Parathyroid adenoma (tissue), 2 donors: ENCODE measurements around the gene GARIN5A.
A peak's percentile ranks its signal among the peaks of the same experiment; 100 is the strongest.

Experiments used
- H2AFZ ChIP-seq: fragments of 300-600 bp; sonication (generic); one replicate; pipeline ENCODE4 v1.7.0; 2017; ENCODE audit warnings: antibody characterized with exemption, mild to moderate bottlenecking
- H3K27ac ChIP-seq: fragments of 300-600 bp; sonication (generic); one replicate; pipeline ENCODE4 v1.7.0; 2017
- H3K27me3 ChIP-seq: fragments of 300-600 bp; sonication (generic); one replicate; pipeline ENCODE4 v1.7.0; 2017; ENCODE audit warnings: low read length; ENCODE audit not compliant: control insufficient read depth, insufficient read depth
- H3K36me3 ChIP-seq: fragments of 300-600 bp; sonication (generic); one replicate; pipeline ENCODE4 v1.7.0; 2017; ENCODE audit warnings: low read length; ENCODE audit not compliant: control insufficient read depth, insufficient read depth
- H3K4me1 ChIP-seq: fragments of 300-600 bp; sonication (generic); one replicate; pipeline ENCODE4 v1.7.0; 2017; ENCODE audit warnings: control low read depth
- H3K4me2 ChIP-seq: fragments of 300-600 bp; sonication (generic); one replicate; pipeline ENCODE4 v1.7.0; 2017; ENCODE audit warnings: low read length
- H3K4me3 ChIP-seq: fragments of 300-600 bp; sonication (generic); one replicate; pipeline ENCODE4 v1.7.0; 2017; ENCODE audit warnings: low read depth, low read length
- H3K79me2 ChIP-seq: fragments of 300-600 bp; sonication (generic); one replicate; pipeline ENCODE4 v1.7.0; 2017; ENCODE audit warnings: control low read depth
- H3K9ac ChIP-seq: fragments of 300-600 bp; sonication (generic); one replicate; pipeline ENCODE4 v1.7.0; 2017; ENCODE audit warnings: mild to moderate bottlenecking
- H3K9me3 ChIP-seq: fragments of 300-600 bp; sonication (generic); one replicate; pipeline ENCODE4 v1.7.0; 2017; ENCODE audit warnings: low read length; ENCODE audit not compliant: control insufficient read depth
- TF ChIP-seq, protein P1 (sequence below): fragments of 300-600 bp; sonication (generic); IDR thresholded peaks from one replicate; pipeline ENCODE4 v1.7.0; 2017; ENCODE audit warnings: antibody characterized with exemption, mild to moderate bottlenecking
- donor health status: primary hyperparathyroidism.

The GARIN5A gene

DNA sequence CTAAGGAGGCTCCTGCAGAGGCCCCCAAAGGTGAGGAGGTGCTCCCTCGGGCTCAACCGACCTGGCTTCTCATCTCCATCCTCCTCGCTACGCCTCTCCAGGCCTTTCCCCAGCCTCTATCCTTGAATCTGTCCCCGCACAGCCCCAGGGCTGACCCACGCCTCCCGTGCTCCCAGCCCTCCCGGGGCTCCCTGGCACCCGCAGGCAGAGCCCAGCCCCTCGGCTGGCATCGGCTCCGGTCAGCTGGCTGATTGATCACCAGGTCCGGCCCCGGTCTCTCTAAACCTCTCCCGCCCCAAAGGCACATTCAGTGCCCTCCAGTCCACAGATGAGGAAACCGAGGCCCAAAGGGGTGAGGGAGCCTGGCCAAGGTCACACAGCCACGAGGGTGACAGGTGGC is 41.4 kb downstream of the GARIN5A start:
- TF ChIP-seq, protein P1, sequence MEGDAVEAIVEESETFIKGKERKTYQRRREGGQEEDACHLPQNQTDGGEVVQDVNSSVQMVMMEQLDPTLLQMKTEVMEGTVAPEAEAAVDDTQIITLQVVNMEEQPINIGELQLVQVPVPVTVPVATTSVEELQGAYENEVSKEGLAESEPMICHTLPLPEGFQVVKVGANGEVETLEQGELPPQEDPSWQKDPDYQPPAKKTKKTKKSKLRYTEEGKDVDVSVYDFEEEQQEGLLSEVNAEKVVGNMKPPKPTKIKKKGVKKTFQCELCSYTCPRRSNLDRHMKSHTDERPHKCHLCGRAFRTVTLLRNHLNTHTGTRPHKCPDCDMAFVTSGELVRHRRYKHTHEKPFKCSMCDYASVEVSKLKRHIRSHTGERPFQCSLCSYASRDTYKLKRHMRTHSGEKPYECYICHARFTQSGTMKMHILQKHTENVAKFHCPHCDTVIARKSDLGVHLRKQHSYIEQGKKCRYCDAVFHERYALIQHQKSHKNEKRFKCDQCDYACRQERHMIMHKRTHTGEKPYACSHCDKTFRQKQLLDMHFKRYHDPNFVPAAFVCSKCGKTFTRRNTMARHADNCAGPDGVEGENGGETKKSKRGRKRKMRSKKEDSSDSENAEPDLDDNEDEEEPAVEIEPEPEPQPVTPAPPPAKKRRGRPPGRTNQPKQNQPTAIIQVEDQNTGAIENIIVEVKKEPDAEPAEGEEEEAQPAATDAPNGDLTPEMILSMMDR = no peak
- Histone ChIP-seq H3K4me1 (peaks cover 10% of the 10 kb centered on the region), H3K4me2 (no peak overlapping the region), H3K36me3 (no peaks in the 10 kb centered on the region), H3K27me3 (no peaks in the 10 kb centered on the region), H3K4me3 (no peak overlapping the region), H2AFZ (no peak overlapping the region), H3K9me3 (no peaks in the 10 kb centered on the region), H3K9ac (no peak overlapping the region), H3K27ac (no peak overlapping the region), H3K79me2 (no peaks in the 10 kb centered on the region)

DNA sequence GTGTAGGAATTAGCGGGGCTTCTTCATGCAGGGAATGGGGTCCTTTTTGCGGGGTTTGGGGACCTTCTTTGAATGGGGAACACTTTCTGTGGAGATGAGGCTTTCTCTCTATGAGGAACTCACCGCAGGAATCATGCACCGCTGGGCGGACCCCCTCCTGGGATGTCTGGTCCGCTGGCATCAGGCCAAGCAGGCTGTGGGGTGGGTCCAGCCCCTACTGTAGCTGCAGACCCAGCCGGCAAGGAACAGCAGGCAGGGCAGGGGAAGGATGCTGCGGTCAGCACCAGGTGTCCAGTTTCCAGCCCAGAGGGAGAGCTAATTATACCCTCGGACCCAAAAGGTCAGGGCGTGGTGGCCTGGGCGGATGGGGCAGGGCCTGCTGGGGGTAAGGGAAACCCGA is 42.1 kb downstream of the GARIN5A start:
- TF ChIP-seq, protein P1 = no peak

DNA sequence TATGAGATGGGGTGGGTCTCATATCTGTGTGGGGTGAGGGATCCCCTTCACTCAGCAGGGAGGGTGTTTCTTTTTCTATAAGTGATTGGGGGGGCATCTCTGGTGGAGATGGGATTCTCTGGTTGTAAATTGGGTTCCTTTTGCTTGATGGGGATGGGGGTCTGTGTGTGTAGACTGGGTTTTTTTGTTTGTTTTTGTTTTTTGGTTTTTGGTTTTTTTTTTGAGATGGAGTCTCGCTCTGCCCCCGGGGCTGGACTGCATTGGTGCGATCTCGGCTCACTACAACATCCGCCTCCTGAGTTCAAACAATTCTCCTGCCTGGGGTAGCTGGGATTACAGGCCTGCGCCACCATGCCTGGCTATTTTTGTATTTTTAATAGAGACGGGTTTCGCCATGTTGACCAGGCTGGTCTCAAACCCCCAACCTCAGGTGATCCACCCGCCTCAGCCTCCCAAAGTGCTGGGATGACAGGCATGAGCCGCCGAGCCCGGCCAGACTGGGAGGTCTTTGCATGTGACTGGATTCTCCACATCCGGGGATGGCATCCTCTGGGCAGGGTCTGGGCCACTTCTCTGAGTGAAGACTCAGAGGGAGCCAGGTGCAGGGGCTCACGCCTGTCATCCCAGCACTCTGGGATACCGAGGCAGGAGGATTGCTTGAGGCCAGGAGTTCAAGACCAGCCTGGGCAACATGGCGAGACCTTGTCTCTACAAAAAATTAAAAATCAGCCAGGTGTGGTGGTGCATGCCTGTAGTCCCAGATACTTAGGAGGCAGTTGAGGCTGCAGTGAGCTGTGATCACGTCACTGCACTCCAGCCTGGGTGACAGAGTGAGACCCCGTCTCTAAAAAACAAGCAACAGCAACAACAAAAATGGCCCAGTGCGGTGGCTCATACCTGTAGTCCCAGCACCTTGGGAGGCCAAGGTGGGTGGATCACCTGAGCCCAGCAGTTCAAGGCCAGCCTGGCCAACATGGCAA is 43.2 kb downstream of the GARIN5A start:
- TF ChIP-seq, protein P1 = no peak

More for the DNA sequence above, 42.1 kb downstream of the GARIN5A start:
- Histone ChIP-seq H3K27ac (no peak overlapping the region), H3K9me3 (no peaks in the 10 kb centered on the region), H3K4me2 (peak overlapping the region; percentile 50), H3K36me3 (no peaks in the 10 kb centered on the region), H3K27me3 (no peaks in the 10 kb centered on the region), H3K9ac (no peak overlapping the region), H3K4me3 (no peak overlapping the region), H2AFZ (peak overlapping the region; percentile 2), H3K4me1 (peaks cover 10% of the 10 kb centered on the region), H3K79me2 (no peaks in the 10 kb centered on the region)

DNA sequence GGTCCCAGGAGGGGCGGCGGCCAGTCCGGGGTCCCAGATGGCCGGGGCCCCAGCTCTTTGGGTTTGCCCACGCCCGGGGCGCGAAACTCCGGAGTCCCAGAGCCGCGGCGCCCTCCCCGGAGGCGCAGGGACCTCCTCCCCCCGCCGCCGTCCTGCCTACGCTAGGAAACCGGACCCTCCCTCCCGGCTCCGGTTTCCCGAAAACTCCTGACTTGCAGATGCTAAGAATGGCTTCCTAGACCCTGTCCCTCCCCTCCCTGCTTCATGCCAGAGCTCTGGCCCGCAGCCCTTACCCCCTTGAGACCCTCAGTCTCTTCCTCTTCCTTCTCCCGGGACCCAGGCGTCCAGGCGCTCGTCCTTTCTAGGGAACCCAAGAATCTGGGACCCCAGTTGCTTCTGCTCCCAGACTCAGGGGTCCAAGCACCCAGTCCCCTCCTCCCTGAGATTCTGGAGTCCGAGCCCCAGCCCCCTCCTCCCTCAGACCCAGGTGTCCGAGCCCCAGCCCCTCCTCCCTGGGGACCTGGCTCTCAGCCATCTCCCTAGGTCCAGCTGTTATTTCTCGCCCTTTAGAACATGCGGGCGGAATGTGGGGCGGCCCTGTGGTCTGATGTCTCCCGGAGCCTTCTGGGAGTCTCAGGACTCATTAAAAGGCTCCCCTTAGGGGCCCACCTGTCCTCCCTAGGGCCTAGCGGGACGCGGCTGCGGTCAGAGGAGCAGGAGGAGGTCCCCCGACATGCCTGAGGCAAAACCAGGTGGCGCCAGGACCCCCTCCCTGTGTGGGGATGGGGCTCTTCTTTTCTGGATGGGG is 44.2 kb downstream of the GARIN5A start, which contains the start of gene MYBPC2:
Gene MYBPC2 (plus strand): TSS at position 672 of the 808 bp plus-strand sequence. CDS start 62 bp downstream, at position 734.
- no peaks in the 10 kb centered on the region for H3K79me2 ChIP-seq
- H3K9me3 ChIP-seq = no peaks in the 10 kb centered on the region
- H3K4me1 ChIP-seq = peaks cover 15% of the 10 kb centered on the region
- H3K36me3 ChIP-seq = no peaks in the 10 kb centered on the region
- no peaks in the 10 kb centered on the region for H3K27me3 ChIP-seq
- H2AFZ ChIP-seq = peak within 1 kb of the TSS; percentile 91
- H3K4me2 ChIP-seq = peak within 1 kb of the TSS; percentile 99
- peak within 1 kb of the TSS; percentile 59 for H3K4me3 ChIP-seq
- peak within 1 kb of the TSS; percentile 16 for H3K9ac ChIP-seq
- TF ChIP-seq, protein P1 = no peak
- peak within 1 kb of the TSS; percentile 88 for H3K27ac ChIP-seq

More for the DNA sequence above, 43.2 kb downstream of the GARIN5A start:
- Histone ChIP-seq H3K27me3 (no peaks in the 10 kb centered on the region), H2AFZ (peak overlapping the region; percentile 91), H3K4me1 (peaks cover 11% of the 10 kb centered on the region), H3K9me3 (no peaks in the 10 kb centered on the region), H3K79me2 (no peaks in the 10 kb centered on the region), H3K36me3 (no peaks in the 10 kb centered on the region), H3K4me3 (peak overlapping the region; percentile 59), H3K9ac (no peak overlapping the region), H3K27ac (peak overlapping the region; percentile 88), H3K4me2 (peak overlapping the region; percentile 81)
